HG03442 (cell line): ENCODE results near the gene CLN3.
"Not testable (repeated sequence)": the region's sequence is repeated elsewhere in the genome, so short reads cannot be mapped to it uniquely, and the experiment has no call there.

Experiments
- ATAC-seq: cut with Tn5 transposase; IDR thresholded peaks from one replicate; pipeline ENCODE4 v1.9.1; 2021; ENCODE audit warnings: mild to moderate bottlenecking, moderate library complexity; ENCODE audit not compliant: unreplicated experiment

Gene CLN3

GRCh38 chr16:28514246-28514645 lies 22.4 kb upstream of the CLN3 start:
- ATAC-seq, result no peak

DNA sequence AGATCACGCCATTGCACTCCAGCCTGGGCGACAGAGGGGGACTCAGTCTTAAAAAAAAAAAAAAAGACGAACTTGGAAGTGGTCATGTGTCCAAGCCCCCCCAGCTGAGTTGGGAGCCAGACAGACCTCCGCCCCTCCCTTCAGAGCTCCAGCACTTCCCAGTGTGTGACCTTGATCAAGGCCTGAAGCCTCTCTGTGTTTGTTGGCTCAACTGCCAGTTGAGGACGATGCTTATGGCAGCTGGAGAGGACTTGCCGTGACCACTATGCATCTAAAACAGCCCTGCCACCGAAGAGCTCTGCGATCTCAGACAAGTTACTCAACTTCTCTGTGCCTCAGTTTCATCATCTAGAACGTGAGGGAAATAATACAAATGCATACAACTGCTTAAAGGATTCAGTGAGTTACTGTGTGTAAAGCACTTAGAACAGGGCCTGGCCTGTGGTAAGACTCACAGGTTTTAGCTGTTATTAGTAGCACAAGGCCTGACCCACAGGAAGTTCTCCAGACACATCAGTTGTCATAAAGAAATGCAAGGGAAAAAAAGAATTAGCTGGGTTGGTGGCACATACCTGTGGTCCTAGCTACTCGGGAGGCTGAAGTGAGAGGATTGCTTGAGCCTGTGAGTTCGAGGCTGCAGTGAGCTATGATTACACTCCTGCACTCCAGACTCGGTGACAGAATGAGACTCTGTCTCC lies 21.8 kb upstream of the CLN3 start:
- ATAC-seq, result no peak

GRCh38 chr16:28511801-28512789 lies 20.2 kb upstream of the CLN3 start:
- no peak for ATAC-seq

DNA sequence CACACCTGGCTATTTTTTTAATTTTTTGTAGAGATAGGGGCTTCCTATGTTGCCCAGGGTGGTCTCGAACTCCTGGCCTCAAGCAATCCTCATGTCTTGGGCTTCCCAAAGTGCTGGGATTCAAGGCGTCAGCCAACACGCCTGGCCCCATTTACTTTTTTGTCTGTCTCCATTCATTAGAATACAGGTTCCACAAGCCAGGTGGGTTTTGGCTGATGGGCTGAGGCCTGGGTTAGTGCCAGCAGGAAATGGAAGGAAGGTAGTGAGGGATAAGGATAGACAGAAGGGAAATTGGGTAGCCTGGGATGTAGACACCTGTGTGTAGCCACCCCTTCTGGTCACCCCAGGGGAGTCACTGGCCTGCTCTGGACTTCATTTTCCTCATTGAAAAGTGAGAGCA lies 19.2 kb upstream of the CLN3 start:
- ATAC-seq, result no peak

DNA sequence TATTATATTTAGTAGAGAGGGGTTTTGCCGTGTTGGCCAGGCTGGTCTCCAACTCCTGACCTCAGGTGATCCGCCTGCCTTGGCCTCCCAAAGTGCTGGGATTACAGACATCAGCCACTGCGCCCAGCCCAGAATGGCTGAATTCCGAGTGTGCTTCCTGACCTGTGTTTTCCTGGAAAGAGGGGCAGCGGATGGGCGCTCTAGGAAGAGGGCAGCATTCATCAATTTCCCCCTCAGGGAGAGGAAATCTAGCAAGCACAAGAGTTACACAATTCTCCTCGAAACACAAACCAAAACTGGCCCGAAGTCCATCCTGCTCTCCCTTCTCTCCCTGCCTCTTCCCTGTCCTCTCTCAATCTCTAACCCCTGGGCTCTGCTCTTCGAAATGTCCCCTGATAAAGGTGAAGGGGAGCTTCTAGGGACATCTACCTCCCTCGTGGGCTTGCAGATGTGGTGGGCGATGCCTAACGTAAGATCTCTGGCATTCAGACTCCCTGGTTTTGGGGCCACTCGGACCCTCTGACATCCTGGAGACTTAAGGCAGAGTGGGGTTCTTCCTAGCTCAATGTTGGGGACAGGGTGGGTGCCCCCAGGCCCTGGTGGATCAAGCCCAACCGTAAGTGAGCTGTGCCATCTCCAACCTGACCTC lies 13.7 kb upstream of the CLN3 start:
- ATAC-seq, result no peak

DNA sequence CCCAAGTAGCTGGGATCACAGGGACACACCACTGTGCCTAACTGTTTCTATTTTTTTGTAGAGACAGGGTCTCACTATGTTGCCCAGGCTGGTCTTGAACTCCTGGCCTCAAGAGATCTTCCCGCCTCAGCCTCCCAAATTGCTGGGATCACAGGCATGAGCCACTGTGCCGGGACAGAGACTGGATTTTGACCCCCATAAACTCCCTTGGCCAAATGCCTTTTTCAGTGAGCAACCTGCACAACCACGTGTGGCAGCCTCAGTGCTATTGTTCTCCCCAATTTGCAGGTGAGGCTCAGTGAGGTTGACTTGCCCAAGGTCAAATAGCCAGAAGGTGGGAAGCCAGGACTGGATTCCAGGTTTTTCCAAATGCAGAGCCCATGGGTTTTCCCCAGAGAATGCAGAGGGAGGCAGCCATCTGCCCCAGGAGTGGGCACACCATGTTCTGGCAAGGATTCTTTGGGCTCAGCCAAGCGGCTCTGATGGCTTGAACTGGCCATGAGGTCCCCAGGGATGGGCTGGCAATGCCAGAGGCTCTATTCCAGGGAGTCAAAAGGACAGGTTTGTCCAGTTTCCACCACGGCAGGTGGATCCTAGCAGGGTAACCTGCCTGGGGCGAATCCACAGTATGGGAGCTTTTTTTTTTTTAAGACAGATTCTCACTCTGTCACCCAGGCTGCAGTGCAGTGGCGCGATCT lies 13.0 kb upstream of the CLN3 start:
- no peak for ATAC-seq

- no peak for ATAC-seq
Measured at GRCh38 chr16:28503470-28504259, 11.8 kb upstream of the CLN3 start.

DNA sequence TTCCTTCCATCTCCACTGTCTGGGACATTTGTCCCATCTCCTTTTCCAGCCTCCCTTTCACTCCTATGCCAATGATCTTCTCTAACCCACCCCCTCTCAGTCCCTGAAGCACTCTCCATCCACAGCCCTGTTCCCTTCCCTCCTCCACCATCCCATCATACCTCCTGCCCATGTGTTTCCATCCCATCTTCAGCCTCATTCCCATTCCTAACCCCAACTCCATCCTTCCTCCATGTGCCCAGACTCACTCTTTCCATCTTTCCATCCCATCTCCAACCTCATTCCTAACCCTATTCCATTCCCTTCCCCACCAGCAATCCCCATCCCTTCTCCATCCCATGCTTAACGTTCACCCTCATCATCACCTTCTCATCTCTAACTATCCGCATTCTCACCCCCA lies 10.4 kb upstream of the CLN3 start:
- no peak for ATAC-seq

- ATAC-seq, result no peak
Measured at GRCh38 chr16:28501258-28502232, 9.7 kb upstream of the CLN3 start.

DNA sequence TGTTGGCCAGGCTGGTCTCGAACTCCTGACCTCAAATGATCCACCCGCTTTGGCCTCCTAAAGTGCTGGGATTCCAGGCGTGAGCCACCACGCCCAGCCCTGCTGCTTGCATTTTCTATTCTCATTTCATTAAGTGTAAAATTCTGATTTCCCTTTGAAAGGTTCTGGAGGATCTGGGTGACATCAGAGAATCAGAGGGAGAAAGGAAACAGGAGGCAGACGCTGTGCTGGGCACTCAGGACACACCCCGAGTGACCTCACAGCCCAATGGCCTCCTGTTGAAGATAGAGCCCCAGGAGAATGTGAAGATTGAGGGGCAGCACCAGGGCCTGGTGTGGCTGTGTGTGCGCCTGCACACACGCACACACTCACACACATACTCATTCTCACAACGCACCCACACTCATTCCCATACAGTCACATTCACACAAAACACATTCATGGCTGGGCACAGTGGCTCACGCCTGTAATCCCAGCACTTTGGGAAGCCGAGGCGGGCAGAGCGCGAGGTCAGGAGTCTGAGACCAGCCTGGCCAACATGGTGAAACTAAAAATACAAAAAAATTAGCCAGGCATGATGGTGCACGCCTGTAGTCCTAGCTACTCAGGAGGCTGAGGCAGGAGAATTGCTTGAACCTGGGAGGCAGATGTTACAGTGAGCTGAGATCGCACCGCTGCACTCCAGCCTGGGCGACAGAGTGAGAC lies 8.8 kb upstream of the CLN3 start:
- not testable (repeated sequence) for ATAC-seq

- ATAC-seq, result no peak
Measured at GRCh38 chr16:28499854-28500253, 8.0 kb upstream of the CLN3 start.

DNA sequence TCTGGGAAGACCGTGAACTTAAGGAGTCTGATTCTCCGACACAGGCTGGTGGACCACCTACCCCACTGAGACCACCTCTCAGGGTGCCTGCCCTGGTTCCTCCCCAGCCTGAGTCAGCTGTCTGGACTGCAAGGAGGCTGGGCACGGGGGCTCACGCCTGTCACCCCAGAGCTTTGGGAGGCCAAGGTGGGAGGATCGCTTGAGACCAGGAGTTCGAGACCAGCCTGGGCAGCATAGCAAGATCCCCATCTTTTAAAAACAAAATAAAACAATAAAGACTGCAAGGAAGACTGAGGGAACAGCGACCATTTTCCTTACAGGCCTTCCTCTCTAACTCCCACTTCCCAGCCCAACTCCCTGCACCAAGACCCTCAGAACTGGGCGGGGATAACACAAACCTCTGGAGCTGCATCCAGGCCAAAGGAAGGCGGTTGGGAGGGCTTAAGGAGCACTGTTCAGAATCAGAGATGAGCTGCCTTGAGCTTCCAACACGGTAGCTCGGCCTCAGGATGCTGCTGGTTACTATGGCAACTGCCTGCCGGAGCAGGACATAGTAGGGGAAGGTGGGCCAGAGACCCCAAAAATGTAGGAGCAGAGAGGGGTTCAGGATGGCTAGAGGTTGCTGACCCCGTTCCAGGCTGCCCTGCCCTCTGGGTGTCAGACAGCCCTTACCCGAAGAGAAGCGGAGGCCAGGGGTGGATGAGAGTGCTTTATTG lies 7.0 kb upstream of the CLN3 start:
- ATAC-seq, result no peak

GRCh38 chr16:28497861-28498599 lies 6.2 kb upstream of the CLN3 start:
- no peak for ATAC-seq

GRCh38 chr16:28497386-28497785 lies 5.5 kb upstream of the CLN3 start:
- no peak for ATAC-seq

DNA sequence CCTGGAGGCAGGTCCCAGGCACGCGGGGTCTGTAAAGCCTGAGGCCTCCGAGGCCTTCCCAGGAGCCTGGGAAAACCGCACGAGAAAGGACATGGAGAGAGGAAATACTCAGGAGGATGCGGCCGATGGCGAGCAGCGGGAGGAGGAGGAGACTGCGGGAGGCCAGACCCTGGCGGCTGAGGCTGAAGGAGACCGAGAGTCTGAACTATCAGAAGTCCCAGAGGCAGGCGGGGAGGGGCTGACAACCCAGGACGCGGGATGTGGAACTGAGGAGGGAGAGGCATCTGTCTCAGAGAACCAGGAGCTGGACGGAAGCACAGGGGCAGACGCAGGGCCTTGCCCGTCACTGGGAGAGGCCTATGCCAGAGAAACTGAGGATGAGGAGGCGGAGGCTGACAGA lies 5.0 kb upstream of the CLN3 start:
- ATAC-seq, result no peak

GRCh38 chr16:28495795-28496749 lies 4.2 kb upstream of the CLN3 start:
- no peak for ATAC-seq
